H9 (cell line): ENCODE data around the gene CLIC6. TPM values are rescaled to one million over a fixed set of nuclear protein-coding genes. Genes with fewer than 3 reads are reported as not detected.

Experiments used
- DNase-seq: peaks from one replicate; pipeline ENCODE4 v3.0.0-alpha.2; 2017
- H2AFZ ChIP-seq: one replicate; pipeline ENCODE4 v1.6.1; 2013; ENCODE audit warnings: mild to moderate bottlenecking, low read length, control low read depth, moderate library complexity
- H2AK5ac ChIP-seq: 2 replicates; pipeline ENCODE4 v1.6.1; 2013; ENCODE audit warnings: low read length, control low read depth, mixed read lengths; ENCODE audit not compliant: insufficient read length
- H2BK120ac ChIP-seq: one replicate; pipeline ENCODE4 v1.6.1; 2013; ENCODE audit warnings: low read depth, mild to moderate bottlenecking, low read length, control low read depth, inconsistent platforms; ENCODE audit not compliant: poor library complexity, severe bottlenecking
- H2BK12ac ChIP-seq: 2 replicates; pipeline ENCODE4 v1.6.1; 2013; ENCODE audit warnings: low read length, control low read depth, mixed read lengths, low read depth; ENCODE audit not compliant: insufficient read length
- H2BK15ac ChIP-seq: 2 replicates; pipeline ENCODE4 v1.6.1; 2013; ENCODE audit warnings: low read depth, low read length, control low read depth
- H2BK20ac ChIP-seq: one replicate; pipeline ENCODE4 v1.6.1; 2013; ENCODE audit warnings: low read depth, mild to moderate bottlenecking, low read length, control low read depth, inconsistent platforms; ENCODE audit not compliant: poor library complexity, severe bottlenecking
- H2BK5ac ChIP-seq: 2 replicates; pipeline ENCODE4 v1.6.1; 2013; ENCODE audit warnings: low read length, control low read depth, mixed read lengths; ENCODE audit not compliant: insufficient read length
- H3K14ac ChIP-seq: 2 replicates; pipeline ENCODE4 v1.6.1; 2013; ENCODE audit warnings: low read length, control low read depth; ENCODE audit not compliant: insufficient read depth
- H3K18ac ChIP-seq: 2 replicates; pipeline ENCODE4 v1.6.1; 2013; ENCODE audit warnings: low read depth, mild to moderate bottlenecking, mixed read lengths, low read length, control low read depth; ENCODE audit not compliant: insufficient read length
- H3K23ac ChIP-seq: 2 replicates; pipeline ENCODE4 v1.6.1; 2013; ENCODE audit warnings: low read length, control low read depth, mixed read lengths, low read depth; ENCODE audit not compliant: insufficient read length
- H3K23me2 ChIP-seq: 2 replicates; pipeline ENCODE4 v1.6.1; 2013; ENCODE audit warnings: low read depth, mild to moderate bottlenecking, mixed read lengths, low read length, control low read depth; ENCODE audit not compliant: insufficient read length, poor library complexity, severe bottlenecking
- H3K27ac ChIP-seq: 2 replicates; pipeline ENCODE4 v1.5.1; 2013; ENCODE audit warnings: low read length, control low read depth, mixed read lengths, low read depth; ENCODE audit not compliant: insufficient read length
- H3K27me3 ChIP-seq: 2 replicates; pipeline ENCODE4 v1.6.1; 2013; ENCODE audit warnings: low read length, control low read depth, inconsistent platforms; ENCODE audit not compliant: insufficient read depth
- H3K4ac ChIP-seq: 2 replicates; pipeline ENCODE4 v1.6.1; 2013; ENCODE audit warnings: low read depth, mild to moderate bottlenecking, control low read depth, inconsistent platforms, low read length, moderate library complexity
- H3K4me1 ChIP-seq: 2 replicates; pipeline ENCODE4 v1.6.1; 2013; ENCODE audit warnings: low read length, control low read depth, inconsistent platforms; ENCODE audit not compliant: insufficient read depth
- H3K4me2 ChIP-seq: 2 replicates; pipeline ENCODE4 v1.6.1; 2013; ENCODE audit warnings: low read length, control low read depth, mixed read lengths; ENCODE audit not compliant: insufficient read length, insufficient read depth
- H3K56ac ChIP-seq: 2 replicates; pipeline ENCODE4 v1.6.1; 2013; ENCODE audit warnings: low read depth, mild to moderate bottlenecking, mixed read lengths, low read length, control low read depth; ENCODE audit not compliant: insufficient read length
- H3K79me1 ChIP-seq: 2 replicates; pipeline ENCODE4 v1.6.1; 2013; ENCODE audit warnings: low read depth, mild to moderate bottlenecking, moderate library complexity, low read length, control low read depth, inconsistent platforms; ENCODE audit not compliant: insufficient read depth, poor library complexity, severe bottlenecking
- H3K79me2 ChIP-seq: 2 replicates; pipeline ENCODE4 v1.6.1; 2013; ENCODE audit warnings: low read length, control low read depth, inconsistent platforms; ENCODE audit not compliant: insufficient read depth
- H3K9ac ChIP-seq: 2 replicates; pipeline ENCODE4 v1.6.1; 2013; ENCODE audit warnings: low read length, control low read depth, mixed read lengths; ENCODE audit not compliant: insufficient read length; ENCODE audit errors: extremely low read depth
- H3K9me3 ChIP-seq: one replicate; pipeline ENCODE4 v1.6.1; 2013; ENCODE audit warnings: low read depth, low read length, inconsistent platforms; ENCODE audit not compliant: control insufficient read depth
- H3T11ph ChIP-seq: one replicate; pipeline ENCODE4 v1.6.1; 2013; ENCODE audit warnings: mild to moderate bottlenecking, low read length, control low read depth, inconsistent platforms
- H4K20me1 ChIP-seq: one replicate; pipeline ENCODE4 v1.6.1; 2013; ENCODE audit not compliant: control insufficient read depth, insufficient read length, insufficient read depth
- H4K5ac ChIP-seq: 2 replicates; pipeline ENCODE4 v1.6.1; 2013; ENCODE audit warnings: low read depth, mild to moderate bottlenecking, mixed read lengths, low read length, control low read depth; ENCODE audit not compliant: insufficient read length
- H4K8ac ChIP-seq: replicated peaks from 2 replicates; pipeline ENCODE4 v1.6.1; 2013; ENCODE audit warnings: low read length, control low read depth, mixed read lengths, low read depth; ENCODE audit not compliant: insufficient read length
- H4K91ac ChIP-seq: 2 replicates; pipeline ENCODE4 v1.6.1; 2013; ENCODE audit warnings: low read depth, mild to moderate bottlenecking, moderate library complexity, mixed read lengths, low read length, control low read depth; ENCODE audit not compliant: insufficient read length
- H3K27ac Mint-ChIP-seq, 3 experiments: 2 replicates in 2 of 3; 3 replicates in 1 of 3; pipeline ENCODE4 v1.8.0; 2020 to 2021; ENCODE audit warnings: mixed read lengths in 3 of 3, mild to moderate bottlenecking in 1 of 3, moderate library complexity in 1 of 3
- H3K27me3 Mint-ChIP-seq: 2 replicates; pipeline ENCODE4 v1.8.0; 2021; ENCODE audit warnings: low read depth, mild to moderate bottlenecking, moderate library complexity, mixed read lengths
- H3K36me3 Mint-ChIP-seq, 3 experiments: 2 replicates in 2 of 3; 3 replicates in 1 of 3; pipeline ENCODE4 v1.8.0; 2020 to 2021; ENCODE audit warnings: low read depth in 3 of 3, mixed read lengths in 3 of 3; ENCODE audit not compliant: insufficient read depth in 1 of 3
- H3K4me1 Mint-ChIP-seq, 2 experiments: 2 replicates each; pipeline ENCODE4 v1.8.0; 2020; ENCODE audit warnings: mixed read lengths in 2 of 2
- H3K4me3 Mint-ChIP-seq, 2 experiments: 2 replicates in 1 of 2; 3 replicates in 1 of 2; pipeline ENCODE4 v1.8.0; 2020 to 2021; ENCODE audit warnings: mild to moderate bottlenecking in 2 of 2, mixed read lengths in 2 of 2, moderate library complexity in 1 of 2
- H3K9me3 Mint-ChIP-seq, 2 experiments: 2 replicates in 1 of 2; 3 replicates in 1 of 2; pipeline ENCODE4 v1.8.0; 2020; ENCODE audit warnings: mild to moderate bottlenecking in 2 of 2, mixed read lengths in 2 of 2, moderate library complexity in 1 of 2
- CTCF ChIP-seq: fragments of 200-600 bp; sonication (generic); conservative IDR thresholded peaks from 3 replicates; pipeline ENCODE4 v1.8.0; 2021; ENCODE audit warnings: antibody characterized with exemption, mild to moderate bottlenecking
- whole genome bisulfite sequencing: extraction: QIAGEN DNeasy Blood & Tissue Kit; methylation state at CpG from one replicate; pipeline ENCODE4 v1.1.7; 2013; ENCODE audit warnings: missing lambda C conversion rate, low lambda C conversion rate, mixed read lengths; ENCODE audit not compliant: insufficient read length; ENCODE audit errors: extremely low coverage; 5-methylcytosine and 5-hydroxymethylcytosine counted together
- total RNA-seq: library from RNA; stranded (reverse); gene quantifications from 2 replicates; pipeline ENCODE4 v1.2.1, GENCODE V29; 2021

Gene CLIC6
- total RNA-seq, 1 experiment from 2014 or later: 1.3 TPM

GRCh38 chr21:34691390-34692032 is 22.7 kb downstream of the CLIC6 start:
- H3K18ac ChIP-seq: no peak overlapping the region
- no peak overlapping the region for H3K4ac ChIP-seq
- DNase-seq: no peak

More at GRCh38 chr21:34691390-34692032, 22.7 kb downstream of the CLIC6 start:
- Histone ChIP-seq H4K20me1 (no peaks in the 10 kb centered on the region), H3K27ac (no peak overlapping the region), H4K5ac (no peak overlapping the region), H2AFZ (no peak overlapping the region), H3K14ac (no peak overlapping the region), H2BK15ac (no peak overlapping the region), H2BK20ac (no peak overlapping the region), H3K56ac (no peak overlapping the region), H3K23ac (no peak overlapping the region), H4K8ac (no peak overlapping the region), H2BK120ac (no peak overlapping the region), H3K23me2 (no peaks in the 10 kb centered on the region), H2BK5ac (no peak overlapping the region), H2AK5ac (no peak overlapping the region), H3K4me2 (no peak overlapping the region), H4K91ac (no peak overlapping the region), H2BK12ac (no peak overlapping the region), H3K9ac (no peak overlapping the region), H3K9me3 (no peaks in the 10 kb centered on the region), H3K79me2 (no peaks in the 10 kb centered on the region), H3T11ph (no peak overlapping the region), H3K27me3 (no peaks in the 10 kb centered on the region), H3K4me1 (peaks cover 4% of the 10 kb centered on the region; the same call in 1 of the 2 replicates), H3K79me1 (no peaks in the 10 kb centered on the region)
- Mint-ChIP-seq H3K27me3 (no peaks in the 10 kb centered on the region; the same call in 1 of the 2 replicates), H3K4me3 (no peak overlapping the region), H3K27ac (no peak overlapping the region), H3K9me3 (peaks cover 12 to 13% of the 10 kb centered on the region in 2 experiments), H3K4me1 (peaks cover 18 to 19% of the 10 kb centered on the region in 2 experiments), H3K36me3 (peaks cover 0 to 8% (median 2%) of the 10 kb centered on the region in 3 experiments; a peak in 4 of 7 replicates)
- no peak for TF ChIP-seq CTCF
- no CpG with 5 or more reads among the region's 5 CpGs for WGBS
